GM12801 (cell line): ENCODE data around the gene REELD1.

Experiments
- TF ChIP-seq, protein P1 (sequence below): IDR thresholded peaks from one replicate; pipeline ENCODE4 v1.5.1; 2011; ENCODE audit warnings: control low read depth; ENCODE audit not compliant: insufficient read length; ENCODE audit errors: extremely low read depth

REELD1 gene

DNA sequence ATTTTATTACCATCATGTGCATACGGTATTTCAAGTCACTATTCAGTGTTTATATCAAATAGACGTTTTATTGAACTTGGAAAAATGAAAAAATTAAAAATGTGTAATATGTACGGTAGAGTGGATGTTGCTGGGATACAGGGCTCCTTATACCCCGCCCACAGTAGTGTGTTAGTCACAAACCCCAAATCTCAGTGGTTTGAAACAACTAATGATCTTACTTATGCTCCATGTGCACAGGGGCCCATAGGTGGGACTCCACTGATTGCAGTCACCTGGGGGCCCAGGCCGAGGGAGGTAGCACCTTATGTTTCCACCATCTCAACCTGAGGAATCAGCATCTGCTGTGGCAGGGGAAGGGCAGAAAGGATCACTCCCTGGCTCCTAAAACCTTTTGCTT, 20.7 kb upstream of the REELD1 start:
- TF ChIP-seq, protein P1, sequence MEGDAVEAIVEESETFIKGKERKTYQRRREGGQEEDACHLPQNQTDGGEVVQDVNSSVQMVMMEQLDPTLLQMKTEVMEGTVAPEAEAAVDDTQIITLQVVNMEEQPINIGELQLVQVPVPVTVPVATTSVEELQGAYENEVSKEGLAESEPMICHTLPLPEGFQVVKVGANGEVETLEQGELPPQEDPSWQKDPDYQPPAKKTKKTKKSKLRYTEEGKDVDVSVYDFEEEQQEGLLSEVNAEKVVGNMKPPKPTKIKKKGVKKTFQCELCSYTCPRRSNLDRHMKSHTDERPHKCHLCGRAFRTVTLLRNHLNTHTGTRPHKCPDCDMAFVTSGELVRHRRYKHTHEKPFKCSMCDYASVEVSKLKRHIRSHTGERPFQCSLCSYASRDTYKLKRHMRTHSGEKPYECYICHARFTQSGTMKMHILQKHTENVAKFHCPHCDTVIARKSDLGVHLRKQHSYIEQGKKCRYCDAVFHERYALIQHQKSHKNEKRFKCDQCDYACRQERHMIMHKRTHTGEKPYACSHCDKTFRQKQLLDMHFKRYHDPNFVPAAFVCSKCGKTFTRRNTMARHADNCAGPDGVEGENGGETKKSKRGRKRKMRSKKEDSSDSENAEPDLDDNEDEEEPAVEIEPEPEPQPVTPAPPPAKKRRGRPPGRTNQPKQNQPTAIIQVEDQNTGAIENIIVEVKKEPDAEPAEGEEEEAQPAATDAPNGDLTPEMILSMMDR: no peak

DNA sequence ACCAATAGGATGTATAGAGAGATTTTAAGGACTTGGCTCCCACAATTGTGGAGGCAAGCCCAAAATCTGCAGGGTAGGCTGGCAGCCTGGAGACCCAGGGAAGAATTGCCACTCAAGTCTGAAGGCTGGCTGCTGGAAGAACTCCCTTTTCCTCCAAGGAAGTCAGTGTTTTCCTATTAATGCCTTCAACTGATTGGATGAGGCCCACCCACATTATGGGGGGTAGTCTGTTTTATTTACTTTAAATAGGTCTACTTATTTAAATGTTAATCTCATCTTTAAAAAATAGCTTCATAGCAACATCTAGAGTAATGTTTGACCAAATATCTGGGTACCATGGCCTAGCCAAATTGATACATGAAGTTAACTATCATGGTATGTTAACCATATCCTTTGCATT, 20.1 kb upstream of the REELD1 start:
- TF ChIP-seq, protein P1: no peak

DNA sequence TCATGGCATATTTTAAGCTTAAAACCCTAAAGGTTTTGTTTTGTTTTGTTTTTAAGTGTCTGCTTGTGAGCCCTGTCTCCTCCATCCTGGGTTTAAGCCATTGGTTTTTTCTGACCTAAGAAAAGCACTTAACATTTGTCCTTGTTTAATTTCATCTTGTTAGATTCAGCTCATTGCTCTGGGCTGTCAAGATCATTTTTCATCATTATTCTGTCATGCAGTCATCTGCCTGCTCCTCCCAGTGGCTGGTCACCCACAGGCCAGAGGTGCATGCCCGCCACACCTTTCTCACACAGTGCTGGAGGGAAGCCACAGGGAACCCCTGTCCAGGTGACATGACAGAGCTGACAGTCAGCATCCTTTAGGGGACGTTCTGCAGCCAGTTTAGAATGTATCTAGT, 11.7 kb upstream of the REELD1 start:
- TF ChIP-seq, protein P1: no peak

DNA sequence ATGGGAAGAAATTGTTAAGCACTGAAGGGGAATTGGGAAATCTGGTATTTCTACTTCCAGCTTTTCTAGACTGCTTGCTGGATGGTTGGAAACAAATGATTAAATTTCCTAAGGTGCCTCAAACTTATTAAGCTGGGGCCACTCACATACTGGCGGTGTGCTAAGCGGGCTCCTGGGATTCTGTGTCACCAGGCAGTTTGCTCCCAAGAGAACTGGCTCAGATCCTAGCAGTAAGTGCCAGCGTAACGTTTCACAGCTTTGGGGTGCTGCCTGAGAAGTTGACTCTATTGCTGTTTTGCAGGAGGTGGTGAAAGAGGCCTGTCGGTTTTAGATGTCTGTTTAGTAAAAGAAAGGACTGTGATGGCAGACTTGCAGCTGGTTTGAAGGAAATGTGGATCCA, 6.9 kb upstream of the REELD1 start:
- TF ChIP-seq, protein P1: no peak

DNA sequence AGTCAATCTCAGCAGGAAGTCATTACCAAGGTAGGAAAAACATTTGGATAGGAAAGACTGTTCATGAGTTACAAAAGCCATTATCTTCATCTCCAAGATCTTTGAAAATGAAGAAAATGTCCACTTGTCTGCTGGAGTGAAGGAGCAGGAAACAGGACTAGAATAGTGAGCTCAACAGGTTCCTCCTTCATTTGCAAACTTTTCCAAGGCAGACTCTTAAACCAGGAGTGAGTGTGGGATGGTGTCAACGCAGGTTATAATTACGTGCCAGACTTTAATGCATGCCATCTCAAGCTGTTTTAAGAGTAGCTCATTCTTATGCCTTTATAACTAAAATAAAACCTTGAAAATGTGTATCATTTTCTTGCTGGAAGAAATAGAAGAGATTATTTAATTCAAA, 3.4 kb upstream of the REELD1 start:
- TF ChIP-seq, protein P1: no peak

DNA sequence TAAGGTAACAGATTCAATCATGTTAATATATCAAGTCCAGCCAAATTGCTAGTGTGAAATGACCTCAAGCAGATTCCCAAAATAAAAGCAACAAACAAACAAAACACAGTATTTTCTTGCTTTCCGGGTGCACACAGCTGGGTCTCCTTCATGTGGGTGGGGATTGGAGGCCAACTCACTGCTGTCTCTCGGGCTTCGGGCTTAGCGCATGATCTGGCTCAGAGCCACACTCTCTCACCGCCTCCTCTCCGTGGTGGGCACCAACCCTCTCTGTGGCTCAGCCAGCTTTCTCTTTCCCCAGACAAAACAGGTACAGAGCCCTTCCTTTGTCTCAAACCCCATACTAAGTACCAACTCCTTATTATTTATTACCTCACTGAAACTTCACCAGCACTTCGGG, 2.9 kb upstream of the REELD1 start:
- TF ChIP-seq, protein P1: no peak

DNA sequence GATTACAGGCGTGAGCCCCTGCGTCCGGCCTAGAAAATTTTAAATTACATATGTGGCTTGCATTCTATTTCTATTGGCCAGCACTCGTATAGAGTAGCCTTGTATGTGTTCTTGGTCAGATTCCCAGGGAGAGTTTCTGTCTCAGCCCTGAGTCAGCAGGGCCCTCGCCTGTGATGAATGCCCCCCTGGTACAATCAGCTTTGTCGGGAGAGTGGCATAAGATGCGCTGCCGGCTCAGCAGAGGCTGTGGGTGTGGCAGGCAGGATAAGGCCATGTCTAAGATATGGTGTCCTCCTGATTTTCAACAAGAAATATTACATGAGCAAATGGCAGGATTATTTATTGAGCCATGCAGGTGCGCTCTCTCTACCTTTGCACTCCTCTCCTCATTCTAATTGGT, 1.6 kb upstream of the REELD1 start:
- TF ChIP-seq, protein P1: no peak

DNA sequence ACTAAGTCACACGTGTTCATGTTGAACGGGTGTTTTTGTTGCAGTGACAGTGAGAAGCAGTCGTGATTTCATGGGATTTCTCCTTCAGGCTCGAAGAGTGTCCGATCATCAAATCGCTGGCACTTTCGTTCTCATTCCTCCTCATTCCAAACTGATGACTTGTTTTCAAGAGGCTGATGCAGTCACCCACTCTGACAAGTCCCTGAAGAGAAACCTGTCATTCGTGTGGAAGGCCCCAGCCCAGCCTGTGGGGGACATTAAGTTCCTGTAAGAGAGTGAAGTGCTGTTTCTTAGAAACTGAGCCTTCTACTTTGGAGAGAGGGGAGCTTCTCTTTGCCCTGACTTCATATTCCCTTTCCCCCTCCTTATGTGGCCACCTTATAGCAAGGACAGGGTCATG, 8.0 kb downstream of the REELD1 start:
- TF ChIP-seq, protein P1: no peak
